GM21367 (cell line): ENCODE data around the gene TUBAL3.
"Not testable (repeated sequence)": the region's sequence is repeated elsewhere in the genome, so short reads cannot be mapped to it uniquely, and the experiment has no call there.

Source experiments
- ATAC-seq: cut with Tn5 transposase; IDR thresholded peaks from one replicate; pipeline ENCODE4 v1.9.1; 2021; ENCODE audit not compliant: unreplicated experiment

The TUBAL3 gene

GRCh38 chr10:5424751-5425150, 20.1 kb upstream of the TUBAL3 start:
- no peak for ATAC-seq

GRCh38 chr10:5423771-5424170, 19.1 kb upstream of the TUBAL3 start:
- no peak for ATAC-seq

DNA sequence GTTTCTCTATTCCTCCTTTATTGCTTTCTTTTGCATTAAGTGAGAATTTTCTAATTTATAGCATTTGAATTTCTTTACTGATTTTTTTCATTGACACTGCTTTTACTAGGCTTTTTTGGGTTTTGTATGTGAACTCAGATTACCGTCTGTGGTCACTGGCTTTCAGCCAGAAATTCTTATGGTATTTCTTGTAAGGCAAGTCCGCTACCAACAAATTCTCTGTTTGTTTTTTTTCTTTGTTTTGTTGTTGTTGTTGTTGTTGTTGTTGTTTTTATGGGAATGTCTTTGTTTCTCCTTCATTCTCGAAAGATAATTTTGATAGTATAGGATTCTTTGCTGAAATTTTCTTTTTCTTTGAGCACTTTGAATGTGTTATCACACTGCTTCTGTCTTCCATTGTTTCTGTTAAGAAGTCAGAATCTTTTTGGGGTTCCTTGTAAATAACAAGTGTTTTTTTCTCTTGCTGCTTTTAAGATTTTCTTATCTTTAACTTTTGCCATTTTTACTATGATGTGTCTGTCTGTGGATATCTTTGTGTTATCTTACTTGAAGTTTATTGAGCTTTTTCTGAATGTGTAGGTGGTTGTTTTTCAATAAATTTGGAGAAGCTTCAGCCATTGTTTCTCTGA, 15.0 kb upstream of the TUBAL3 start:
- no peak for ATAC-seq

DNA sequence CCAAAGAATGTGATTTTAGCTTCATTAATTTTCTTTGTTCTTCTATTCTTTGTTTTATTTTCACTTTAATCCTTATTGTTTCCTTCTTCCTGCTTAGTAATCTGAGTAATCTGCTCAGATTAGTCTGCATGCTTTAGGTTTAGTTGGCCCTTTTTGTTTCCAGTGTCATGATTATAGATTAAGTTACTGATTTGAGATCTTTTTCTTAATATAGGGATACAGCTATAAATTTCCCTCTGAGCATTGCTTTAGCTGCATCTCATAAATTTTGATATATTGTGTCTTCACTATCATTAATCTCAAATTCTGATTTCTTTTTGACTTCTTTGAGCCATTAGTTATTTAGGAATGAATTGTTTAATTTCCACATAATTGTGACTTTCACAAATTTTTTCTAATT, 14.0 kb upstream of the TUBAL3 start:
- no peak for ATAC-seq

DNA sequence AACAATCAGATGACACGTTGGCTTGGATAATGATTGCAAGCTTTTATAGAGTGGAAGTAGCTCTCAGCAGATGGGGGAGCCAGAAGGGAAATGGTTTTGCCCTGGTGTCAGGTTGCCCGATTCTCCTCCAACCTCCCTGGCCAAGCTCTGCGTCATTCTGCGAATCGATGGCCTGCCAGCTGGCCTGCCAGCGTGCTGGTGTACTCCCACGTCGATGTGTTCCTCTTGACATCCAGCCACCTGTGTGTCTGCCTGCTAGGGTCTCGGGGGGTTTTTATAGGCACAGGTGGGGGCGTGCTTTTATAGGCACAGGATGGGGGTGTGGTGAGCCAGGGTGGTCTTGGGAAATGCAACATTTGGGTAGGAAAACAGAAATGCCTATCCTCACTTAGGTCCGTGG, 12.4 kb upstream of the TUBAL3 start:
- ATAC-seq: no peak

GRCh38 chr10:5413012-5413938, 8.6 kb upstream of the TUBAL3 start:
- ATAC-seq: no peak

DNA sequence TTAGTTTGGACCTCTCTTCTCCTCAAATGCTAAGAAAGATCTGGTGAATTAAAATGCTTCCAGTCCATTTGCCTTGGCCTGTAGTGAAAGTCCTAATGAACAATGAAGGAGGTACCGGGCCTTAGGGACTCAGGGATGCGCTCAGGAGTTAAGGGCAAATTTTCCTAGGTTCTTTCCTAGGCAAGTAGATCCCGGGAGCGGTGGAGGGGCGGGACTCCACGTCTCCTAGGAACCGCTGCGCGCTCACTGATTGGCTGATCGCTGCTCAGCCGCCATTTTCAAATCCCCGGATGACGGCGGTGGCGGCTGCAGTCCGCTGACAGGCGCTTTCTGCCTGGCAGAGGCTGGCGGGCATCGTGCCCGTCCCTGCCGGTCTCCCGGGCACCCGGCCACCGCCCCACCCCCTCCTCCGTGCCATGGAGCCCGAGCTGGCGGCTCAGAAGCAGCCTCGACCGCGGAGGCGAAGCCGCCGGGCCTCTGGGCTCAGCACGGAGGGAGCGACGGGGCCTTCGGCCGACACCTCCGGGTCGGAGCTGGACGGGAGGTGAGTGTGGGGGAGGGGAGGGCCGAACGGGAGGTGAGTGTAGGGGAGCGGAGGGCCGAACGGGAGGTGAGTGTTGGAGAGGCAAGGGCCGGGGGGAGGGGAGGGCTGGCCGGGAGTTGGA, 7.8 kb upstream of the TUBAL3 start, which contains the start of gene NET1:
TSS of gene NET1 (plus strand) at position 281 of the 665 bp plus-strand sequence. CDS start at position 417, 136 bp downstream.
- ATAC-seq: peak; percentile 96

- ATAC-seq: peak; percentile 5
These were observed 7.3 kb upstream of the TUBAL3 start for GRCh38 chr10:5411941-5412276.

DNA sequence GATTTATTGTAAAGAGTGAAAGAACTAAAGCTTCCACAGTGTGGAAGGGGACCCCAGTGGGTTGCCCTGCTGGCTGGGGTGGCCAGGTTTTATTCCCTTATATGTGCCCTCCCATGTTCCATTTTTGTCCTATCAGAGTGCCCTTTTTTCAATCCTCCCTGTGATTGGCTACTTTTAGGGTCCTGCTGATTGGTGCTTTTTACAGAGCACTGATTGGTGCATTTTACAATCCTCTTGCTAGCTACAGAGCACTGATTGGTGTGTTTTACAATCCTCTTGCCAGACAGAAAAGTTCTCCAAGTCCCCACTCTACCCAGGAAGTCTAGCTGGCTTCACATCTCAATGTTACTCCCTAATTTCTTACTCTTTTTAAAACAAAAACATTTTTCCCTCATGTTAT, 6.2 kb upstream of the TUBAL3 start:
- not testable (repeated sequence) for ATAC-seq

- no peak for ATAC-seq
These were observed 2.3 kb upstream of the TUBAL3 start for GRCh38 chr10:5406918-5407317.

DNA sequence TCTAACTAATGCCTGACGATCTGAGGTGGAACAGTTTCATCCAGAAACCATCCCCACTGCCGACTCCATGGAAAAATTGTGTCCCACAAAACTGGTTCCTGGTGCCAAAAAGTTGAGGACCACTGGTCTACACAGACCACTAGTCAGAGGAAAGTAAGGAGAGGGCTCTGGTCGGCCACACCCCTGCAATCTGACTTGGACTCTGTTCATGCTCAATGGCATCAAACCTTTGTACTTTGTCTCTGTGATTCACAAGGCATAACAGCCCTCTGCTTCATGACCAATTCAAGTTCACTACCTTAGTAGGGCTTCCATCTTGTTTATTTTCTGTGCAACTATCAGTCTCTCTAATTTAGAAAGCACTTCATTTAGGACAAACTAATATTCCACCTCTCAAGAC, 1.8 kb downstream of the TUBAL3 start:
- no peak for ATAC-seq

DNA sequence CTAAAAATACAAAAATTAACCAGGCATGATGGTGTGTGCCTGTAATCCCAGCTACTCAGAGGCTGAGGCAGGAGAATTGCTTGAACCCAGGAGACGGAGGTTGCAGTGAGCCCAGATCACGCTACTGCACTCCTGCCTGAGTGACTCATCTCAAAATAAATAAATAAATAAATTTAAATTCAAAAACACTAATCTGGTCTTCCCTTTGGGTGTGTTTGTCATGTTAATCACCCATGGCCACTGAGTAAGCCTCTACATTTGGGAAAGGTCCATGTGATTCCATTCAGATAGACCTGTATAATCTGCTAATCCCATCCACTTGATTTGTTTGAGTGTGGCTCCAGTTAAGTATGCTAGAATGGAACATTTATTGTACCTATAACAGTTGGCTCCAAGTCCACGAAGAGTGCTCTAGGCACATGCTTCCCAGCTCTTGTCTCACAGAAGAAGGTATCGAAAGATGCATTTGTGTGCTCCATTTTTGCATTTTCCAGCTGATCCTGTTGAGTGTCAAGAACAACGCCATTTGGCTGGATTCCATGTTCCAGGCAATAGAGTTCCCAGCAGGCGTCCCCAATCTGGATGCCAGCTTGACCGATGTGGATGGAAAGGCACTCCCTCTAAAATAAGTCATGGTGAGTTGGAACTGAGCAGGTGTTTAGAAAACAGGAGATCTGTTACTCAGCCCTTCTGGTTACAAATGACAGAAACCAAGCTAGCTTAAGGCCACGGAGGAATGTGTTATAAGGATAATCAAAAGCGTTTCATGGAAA, 4.0 kb downstream of the TUBAL3 start:
- ATAC-seq: no peak

DNA sequence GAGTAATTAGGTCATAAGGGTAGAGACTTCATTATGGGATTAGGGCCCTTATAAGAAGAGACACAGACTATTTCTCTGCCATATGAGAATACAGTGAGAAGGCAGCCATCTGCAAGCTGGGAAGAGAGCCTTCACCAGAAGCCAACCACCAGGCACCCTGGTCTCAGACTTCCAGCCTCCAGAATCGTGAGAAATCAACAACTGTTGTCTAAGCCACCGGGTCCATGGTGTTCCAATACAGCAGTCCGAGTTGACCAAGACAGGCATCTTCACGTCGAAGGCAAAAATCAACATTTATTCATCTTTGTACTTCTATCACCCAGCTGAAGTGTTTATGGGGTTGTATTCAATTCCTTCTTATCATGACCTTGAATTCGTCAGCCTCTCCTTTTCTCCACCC, 5.3 kb downstream of the TUBAL3 start:
- ATAC-seq: no peak

GRCh38 chr10:5396556-5397300, 7.9 kb downstream of the TUBAL3 start:
- no peak for ATAC-seq

GRCh38 chr10:5395168-5395567, 9.5 kb downstream of the TUBAL3 start:
- ATAC-seq: no peak

DNA sequence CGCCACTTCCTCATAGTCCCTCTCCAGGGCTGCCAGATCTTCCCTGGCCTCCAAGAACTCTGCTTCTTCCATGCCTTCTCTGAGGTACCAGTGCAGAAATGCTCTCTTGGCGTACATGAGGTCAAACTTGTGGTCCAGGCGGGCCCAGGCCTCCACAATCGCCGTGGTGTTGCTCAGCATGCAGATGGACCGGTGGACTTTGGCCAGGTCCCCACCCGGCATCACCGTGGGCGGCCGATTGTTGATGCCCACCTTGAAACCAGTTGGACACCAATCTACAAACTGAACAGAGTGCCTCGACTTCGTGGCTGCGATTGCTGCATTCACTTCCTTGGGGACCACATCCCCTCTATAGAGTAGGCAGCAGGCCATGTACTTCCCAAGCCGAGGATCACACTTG, 11.1 kb downstream of the TUBAL3 start:
- ATAC-seq: no peak

DNA sequence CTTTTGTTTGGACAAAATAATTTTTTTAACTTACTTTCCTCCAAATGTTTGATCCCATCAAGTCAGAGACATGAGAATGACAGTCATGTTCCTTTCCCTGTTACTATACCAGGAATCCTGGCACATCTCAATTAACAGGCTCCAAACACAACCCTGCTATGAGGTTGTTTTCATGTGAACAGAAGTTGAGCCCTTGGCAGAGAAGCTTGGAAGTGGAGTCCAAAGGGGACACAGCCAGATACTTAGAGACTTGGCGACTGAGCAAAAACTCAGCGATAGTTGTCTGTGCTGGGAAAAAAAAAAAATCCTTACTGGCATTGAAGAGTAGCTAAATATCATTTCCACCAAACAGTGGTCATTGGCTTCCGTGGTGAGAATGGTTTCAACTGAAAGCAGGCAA, 12.8 kb downstream of the TUBAL3 start:
- ATAC-seq: no peak

DNA sequence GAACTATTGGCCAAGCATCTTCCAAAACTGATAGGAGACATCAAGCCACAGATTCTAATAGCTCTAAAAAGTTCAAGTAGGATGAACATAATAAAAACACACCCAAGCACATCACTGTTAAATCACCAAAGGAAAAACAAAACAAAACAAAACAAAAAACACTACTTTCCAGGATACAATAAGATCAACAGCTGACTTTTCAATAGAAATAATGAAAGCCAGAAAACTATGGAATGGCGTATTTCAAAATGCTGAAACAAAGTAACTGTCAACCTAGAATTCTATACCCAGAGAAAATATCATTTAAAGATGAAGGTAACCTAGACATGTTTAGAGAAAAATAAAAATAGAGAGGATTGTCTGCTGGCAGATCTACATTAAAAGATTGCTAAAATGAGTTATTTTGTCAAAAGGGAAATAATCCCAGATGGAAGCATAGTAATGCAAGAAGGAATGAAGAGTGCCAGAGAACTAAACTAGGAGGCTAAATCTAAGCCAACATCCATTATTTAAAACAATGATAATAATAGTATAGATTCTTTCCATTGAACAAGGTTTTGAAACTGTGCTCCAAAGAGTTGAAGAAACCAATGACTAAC, 13.9 kb downstream of the TUBAL3 start:
- ATAC-seq: no peak

DNA sequence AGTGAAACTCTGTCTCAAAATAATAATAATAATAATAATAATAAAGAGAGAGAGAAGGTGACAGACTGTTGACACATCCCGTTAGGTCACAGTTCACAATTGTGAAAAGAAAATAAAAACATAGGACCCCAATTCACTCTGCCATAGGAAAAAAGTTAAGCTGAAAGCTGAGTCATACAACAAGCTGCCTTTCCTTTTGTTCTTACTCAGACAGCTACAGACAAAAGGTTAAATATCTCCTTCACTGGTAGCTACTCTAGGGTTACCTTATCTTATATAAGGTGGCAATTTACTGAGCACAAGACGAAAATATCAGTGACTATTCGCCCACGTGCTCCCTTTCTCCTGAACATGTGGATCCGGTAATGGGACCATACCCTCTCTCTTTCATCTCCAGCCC, 17.5 kb downstream of the TUBAL3 start:
- no peak for ATAC-seq

DNA sequence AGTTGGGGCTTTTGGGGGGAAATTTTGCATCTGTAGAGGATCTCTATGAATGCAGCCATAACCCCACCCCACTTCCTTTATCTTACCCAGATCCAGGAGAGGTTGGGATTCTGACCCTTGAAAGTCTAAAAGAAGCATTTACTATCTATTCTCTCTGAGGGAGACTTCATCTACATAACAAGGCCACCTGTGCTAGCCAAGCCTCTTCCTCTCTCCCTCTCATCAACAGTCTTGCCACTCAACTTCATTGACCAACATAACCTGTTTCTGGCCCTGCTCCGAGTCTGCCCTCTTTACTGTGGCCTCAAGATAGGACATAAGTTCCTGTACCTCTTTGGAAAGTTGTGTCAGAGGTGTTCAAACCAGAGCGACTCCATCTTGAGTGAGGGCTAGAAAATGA, 19.4 kb downstream of the TUBAL3 start:
- no peak for ATAC-seq
